ENCODE measurements around the gene SPATA31D1.

The SPATA31D1 gene

GRCh38 chr9:82024908-82025307 is 36.3 kb downstream of the SPATA31D1 start:
- H3K4me1 ChIP-seq: no peaks in the 10 kb centered on the region; the same call in none of the 2 replicates
- no peak for DNase-seq
- H3K36me3 ChIP-seq: no peaks in the 10 kb centered on the region
- H3K9me3 ChIP-seq: no peaks in the 10 kb centered on the region
- no peaks in the 10 kb centered on the region for H3K27me3 ChIP-seq
- no peak for TF ChIP-seq CTCF (IDR thresholded peaks at IDR 0.05; ENCODE audit: low read depth, low read length)
- H3K4me3 ChIP-seq (ENCODE audit: low read depth, low read length): no peak overlapping the region

- H3K27me3 ChIP-seq: no peaks in the 10 kb centered on the region
- DNase-seq: peak; percentile 53
- no peaks in the 10 kb centered on the region for H3K9me3 ChIP-seq
- no peak overlapping the region for H3K4me3 ChIP-seq (ENCODE audit: low read depth, low read length)
- no peak for TF ChIP-seq CTCF (IDR thresholded peaks at IDR 0.05; ENCODE audit: low read depth, low read length)
- H3K4me1 ChIP-seq: peaks cover 5% of the 10 kb centered on the region; the same call in 1 of the 2 replicates
- H3K36me3 ChIP-seq: no peaks in the 10 kb centered on the region
Observed at GRCh38 chr9:82031538-82032280, 43.1 kb downstream of the SPATA31D1 start.

GRCh38 chr9:82034956-82035731 is 46.6 kb downstream of the SPATA31D1 start:
- H3K36me3 ChIP-seq: no peaks in the 10 kb centered on the region
- H3K9me3 ChIP-seq: no peaks in the 10 kb centered on the region
- no peak overlapping the region for H3K4me3 ChIP-seq (ENCODE audit: low read depth, low read length)
- no peak for DNase-seq
- H3K27me3 ChIP-seq: no peaks in the 10 kb centered on the region
- no peak for TF ChIP-seq CTCF (IDR thresholded peaks at IDR 0.05; ENCODE audit: low read depth, low read length)
- peaks cover 5% of the 10 kb centered on the region; the same call in 1 of the 2 replicates for H3K4me1 ChIP-seq

- Histone ChIP-seq H3K9me3 (no peaks in the 10 kb centered on the region), H3K36me3 (no peaks in the 10 kb centered on the region), H3K27me3 (no peaks in the 10 kb centered on the region), H3K4me1 (peaks cover 5% of the 10 kb centered on the region; the same call in 1 of the 2 replicates), H3K4me3 (ENCODE audit: low read depth, low read length) (no peak overlapping the region)
- TF ChIP-seq CTCF (IDR thresholded peaks at IDR 0.05; ENCODE audit: low read depth, low read length): no peak
- DNase-seq: no peak
Observed at GRCh38 chr9:82036086-82036485, 47.5 kb downstream of the SPATA31D1 start.

GRCh38 chr9:82037126-82037525 is 48.6 kb downstream of the SPATA31D1 start:
- H3K4me1 ChIP-seq: peaks cover under 1% of the 10 kb centered on the region; the same call in 1 of the 2 replicates
- H3K9me3 ChIP-seq: no peaks in the 10 kb centered on the region
- no peaks in the 10 kb centered on the region for H3K27me3 ChIP-seq
- DNase-seq: no peak
- H3K36me3 ChIP-seq: no peaks in the 10 kb centered on the region
- H3K4me3 ChIP-seq (ENCODE audit: low read depth, low read length): no peak overlapping the region
- no peak for TF ChIP-seq CTCF (IDR thresholded peaks at IDR 0.05; ENCODE audit: low read depth, low read length)

GRCh38 chr9:82038897-82039296 is 50.3 kb downstream of the SPATA31D1 start:
- DNase-seq: no peak
- H3K27me3 ChIP-seq: no peaks in the 10 kb centered on the region
- no peak overlapping the region for H3K4me3 ChIP-seq (ENCODE audit: low read depth, low read length)
- H3K36me3 ChIP-seq: no peaks in the 10 kb centered on the region
- TF ChIP-seq CTCF (IDR thresholded peaks at IDR 0.05; ENCODE audit: low read depth, low read length): no peak
- no peaks in the 10 kb centered on the region for H3K4me1 ChIP-seq
- no peaks in the 10 kb centered on the region for H3K9me3 ChIP-seq

Data from BE2C (cell line).